C4-2B (cell line): Measurements from ENCODE around the gene KCNN1.

ENCODE experiments used
- CTCF ChIP-seq: fragments of 450-650 bp; conservative IDR thresholded peaks from 2 replicates; pipeline ENCODE4 v1.5.1; 2017; ENCODE audit warnings: mild to moderate bottlenecking
- ZFX ChIP-seq: fragments of 450-650 bp; IDR thresholded peaks from 2 replicates; pipeline ENCODE4 v1.6.1; 2017

- TF ChIP-seq CTCF = no peak
- no peak for TF ChIP-seq ZFX
Measured at GRCh38 chr19:17936379-17936778, 30.5 kb upstream of the KCNN1 start.
